Frontal cortex (tissue), 4 donors: Measurements from ENCODE around the gene ETS1. TPM values are rescaled to one million over a fixed set of nuclear protein-coding genes. Genes with fewer than 3 reads are reported as not detected.

ENCODE experiments used
- DNase-seq, 2 donors: peaks; one replicate each; pipeline ENCODE4 v3.0.0; 2012; ENCODE audit warnings: low spot score in 2 of 2
- FAIRE-seq: peaks from 2 replicates; lab custom pipeline; 2012; peaks lifted over from hg19 to GRCh38; lab: Jason Lieb, UNC
- small RNA-seq: library from RNA; depleted of rRNA; stranded (forward); fragments of <200 nt; gene quantifications from one replicate; pipeline ENCODE3, GENCODE V24; 2014
- total RNA-seq: library from RNA; depleted of rRNA; stranded (reverse); fragments of >200 nt; gene quantifications from one replicate; pipeline ENCODE4 v1.2.3, GENCODE V29; 2014
- donor health status: control.
- donor health status: control.
- donor health status: control.

The ETS1 gene
- total RNA-seq, 1 donor from 2014 or later, result 9.8 TPM

DNA sequence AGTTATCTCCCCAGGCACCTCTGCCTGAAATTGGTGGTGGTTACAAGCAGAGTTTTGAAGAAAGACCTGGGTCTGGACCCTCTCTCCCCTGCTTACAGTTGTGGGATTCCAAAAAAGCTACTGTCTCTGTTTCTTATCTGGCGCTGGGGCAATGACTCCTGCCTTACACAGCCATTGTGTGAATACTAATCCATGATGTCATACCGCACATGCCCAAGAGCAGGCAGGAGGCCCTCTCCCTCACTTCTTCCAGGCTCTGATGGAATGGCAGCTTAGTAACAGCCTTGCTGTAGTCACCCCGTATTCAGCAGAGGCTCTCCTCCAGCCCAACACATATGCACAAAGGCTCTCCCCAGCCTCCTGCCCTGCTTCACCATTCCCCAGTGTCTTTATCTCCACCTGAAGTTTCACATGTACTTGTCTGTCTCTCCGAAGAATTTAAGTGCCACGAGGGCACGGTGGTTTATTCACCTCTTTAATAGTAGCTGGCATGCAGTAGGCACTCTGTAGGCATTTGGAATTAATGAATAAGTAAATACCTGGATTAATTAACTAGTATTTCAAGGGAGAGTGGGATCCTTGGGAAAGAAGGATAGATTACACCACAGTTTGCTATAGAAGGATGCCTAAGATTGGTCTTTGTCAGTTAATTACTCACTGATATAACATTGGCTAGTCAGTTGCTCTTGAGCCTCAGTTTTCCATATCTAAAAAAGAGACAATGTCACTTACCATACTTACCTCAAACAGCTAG lies 165.6 kb downstream of the ETS1 start:
- no peak for FAIRE-seq
- no peak for DNase-seq

DNA sequence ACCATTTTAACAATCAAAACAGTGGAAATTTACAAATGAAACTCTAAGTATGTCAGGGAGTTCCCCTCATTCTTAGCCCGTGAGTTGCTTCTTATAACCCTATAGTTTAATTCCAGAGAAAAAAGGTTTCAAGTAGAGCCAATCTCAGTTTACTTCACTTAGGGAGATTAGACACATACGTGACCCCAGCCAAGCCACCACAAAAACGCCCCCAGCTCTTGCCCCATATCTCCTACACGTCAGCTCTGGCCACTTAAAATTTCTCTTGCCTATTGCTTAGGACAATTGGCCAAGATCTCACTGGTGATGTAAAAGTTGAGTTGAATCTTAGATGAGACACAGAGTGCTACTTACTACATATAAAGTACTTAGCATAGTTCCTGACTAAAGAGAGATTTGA lies 166.4 kb downstream of the ETS1 start:
- no peak for FAIRE-seq

GRCh38 chr11:128420265-128420664 lies 167.1 kb downstream of the ETS1 start:
- DNase-seq, result no peak

More for the DNA sequence above, 166.4 kb downstream of the ETS1 start:
- no peak for DNase-seq

GRCh38 chr11:128419012-128419767 lies 168.2 kb downstream of the ETS1 start:
- DNase-seq (no peak), FAIRE-seq (no peak)

More at GRCh38 chr11:128420265-128420664, 167.1 kb downstream of the ETS1 start:
- FAIRE-seq, result no peak

- FAIRE-seq (no peak), DNase-seq (peak in 1 of 2 donors; percentile 20)
Measured at GRCh38 chr11:128417607-128418324, 169.6 kb downstream of the ETS1 start.

DNA sequence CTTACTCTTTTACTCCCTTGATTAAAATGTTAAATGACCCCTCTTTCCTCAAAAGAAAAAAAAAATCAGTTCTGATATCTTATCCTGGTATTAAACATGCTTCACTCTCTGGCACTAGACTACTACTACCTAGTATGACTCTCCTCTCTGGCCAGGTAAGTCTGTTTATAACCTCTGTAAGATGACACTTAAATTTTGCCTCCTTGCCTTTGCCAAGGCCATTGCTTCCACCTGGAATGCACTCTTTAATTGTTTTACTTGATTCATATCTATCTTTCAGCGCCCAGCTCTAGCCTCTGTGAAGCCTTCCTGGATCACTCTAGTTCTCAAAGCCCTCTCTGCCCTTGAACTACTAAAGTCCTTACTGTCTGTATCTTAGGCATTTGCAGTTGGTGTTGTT lies 170.4 kb downstream of the ETS1 start:
- no peak for FAIRE-seq
- DNase-seq, result no peak

DNA sequence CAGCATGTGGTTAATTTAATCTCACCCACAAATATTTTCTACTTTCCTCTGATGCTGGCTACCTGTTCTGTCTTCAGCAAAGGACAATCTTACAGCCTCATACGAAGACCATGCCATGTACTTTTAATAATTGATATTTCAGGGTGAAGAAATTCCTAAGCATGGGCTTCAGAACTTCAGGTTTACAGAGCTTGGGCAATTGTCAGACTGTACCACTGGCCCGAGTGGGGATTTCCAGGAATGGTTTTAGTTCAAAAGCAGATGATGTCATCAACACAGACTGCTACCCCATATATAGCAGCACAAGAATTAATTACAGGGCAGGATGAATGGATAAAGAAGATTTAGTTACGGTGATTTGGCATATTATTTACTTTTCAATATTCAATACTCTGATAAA lies 171.8 kb downstream of the ETS1 start:
- no peak for FAIRE-seq
- DNase-seq, result no peak

DNA sequence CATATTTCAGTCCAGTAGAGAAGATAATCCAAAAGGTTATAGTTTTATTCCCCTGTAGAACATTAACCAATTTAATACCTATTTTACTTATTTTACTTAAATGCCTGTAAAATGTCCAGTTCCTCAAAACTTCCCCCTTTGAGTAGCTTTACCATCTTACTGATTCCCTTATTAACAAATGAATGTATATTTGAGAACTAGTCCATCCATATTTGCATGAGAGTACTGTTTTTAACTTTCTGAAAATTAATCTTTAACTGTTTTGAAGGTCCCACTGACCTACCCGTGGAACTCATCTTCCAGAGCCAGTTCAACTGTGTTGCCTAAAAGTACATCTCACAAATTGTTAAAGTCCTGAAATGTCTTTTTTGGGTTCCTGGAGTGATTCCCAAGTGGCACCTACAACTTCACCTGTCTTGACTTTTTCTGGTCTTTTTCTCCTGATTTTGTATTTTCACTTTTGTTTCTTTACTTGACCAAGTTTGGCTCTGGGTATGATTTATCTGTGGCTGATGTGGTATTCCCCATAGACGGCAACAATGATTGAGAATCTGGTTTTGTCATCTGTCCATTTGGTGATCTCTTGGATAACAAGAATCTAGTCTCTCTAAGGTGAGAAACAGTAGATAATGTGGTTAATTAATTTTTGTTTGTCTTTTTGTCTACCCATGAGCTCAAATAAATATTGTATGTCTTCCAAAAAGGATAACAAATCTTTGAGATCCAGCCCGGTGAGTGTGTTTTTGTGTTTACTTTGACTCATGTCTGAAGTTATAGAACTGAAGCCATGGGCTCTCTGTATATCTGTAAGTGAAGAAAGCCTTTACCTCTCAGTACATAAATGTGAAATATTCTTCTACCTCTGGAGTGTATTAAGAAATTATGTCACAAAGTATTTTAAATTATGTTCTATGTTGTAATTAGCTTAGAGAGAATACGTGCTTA lies 174.2 kb downstream of the ETS1 start:
- FAIRE-seq, result no peak
- no peak for DNase-seq

DNA sequence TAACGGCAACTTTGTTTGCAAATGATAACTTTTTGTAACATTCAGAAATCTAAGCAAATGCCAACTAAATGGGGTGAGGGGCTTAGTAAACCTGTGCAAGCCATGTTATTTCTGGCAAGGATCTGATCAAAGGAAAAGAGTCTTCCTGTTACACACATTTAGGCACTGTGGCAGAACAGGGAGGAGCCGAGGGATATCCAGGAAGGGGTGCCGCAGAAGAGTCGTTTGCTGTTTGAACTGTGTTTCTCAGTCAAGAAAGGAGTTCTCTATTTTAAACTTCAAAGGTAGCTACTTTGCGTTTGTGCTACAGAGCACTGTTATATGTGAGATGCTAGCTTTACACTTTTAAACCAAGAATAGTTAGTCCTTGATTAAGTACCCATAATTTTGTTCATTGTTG lies 175.5 kb downstream of the ETS1 start:
- no peak for FAIRE-seq
- no peak for DNase-seq

- DNase-seq (no peak), FAIRE-seq (no peak)
Measured at GRCh38 chr11:128411150-128411549, 176.2 kb downstream of the ETS1 start.

- FAIRE-seq, result no peak
- DNase-seq, result no peak
Measured at GRCh38 chr11:128409476-128409875, 177.9 kb downstream of the ETS1 start.

Small RNA genes lying within 50 kb of the gene (small RNA-seq; reads per million reads assigned to genes)
- gene MIR6090, result not detected

Other genes starting within 250 kb of the ETS1 start
- gene FLI1, start 106.5 kb upstream of the ETS1 start, total RNA-seq, result 3.7 TPM